Adipose tissue (tissue), 3 donors: ENCODE data around the gene TOMM7. TPM values are rescaled to one million over a fixed set of nuclear protein-coding genes. Genes with fewer than 3 reads are reported as not detected.

Experiments
- polyA plus RNA-seq, 3 donors: library from polyadenylated mRNA; stranded (reverse); fragments of 200-250 nt; gene quantifications; one replicate each; pipeline ENCODE4 v1.2.3, GENCODE V29; 2013
- donor health status: healthy with polysubstance abuse.
- donor health status: Bipolar disorder and iron deficiency.
- donor health status: healthy.

The TOMM7 gene
- polyA plus RNA-seq, 3 donors = 226 to 789 (median 356) TPM

Other genes starting within 250 kb of the TOMM7 start
- gene IL6, start 95.6 kb downstream of the TOMM7 start, polyA plus RNA-seq = 100 to 1,000 TPM in 1 of 3 donors, 10 to 100 TPM in 1, 1 to 10 TPM in 1; 2.9 to 921 (median 80.3) TPM
- 10 to 100 TPM in 2 of 3 donors, 1 to 10 TPM in 1; 6.3 to 31.9 (median 18.5) TPM for gene HYCC1, start 191.3 kb upstream of the TOMM7 start, polyA plus RNA-seq